SK-N-MC (cell line): ENCODE results near the gene GBP2.

Experiments
- EZH2 ChIP-seq: fragments of 200-600 bp; sonication (generic); IDR thresholded peaks from one replicate; pipeline ENCODE4 v1.6.1; 2017; ENCODE audit warnings: antibody characterized with exemption
- FOXP2 ChIP-seq: optimal IDR thresholded peaks from 2 replicates; pipeline ENCODE3; 2011; ENCODE audit warnings: mild to moderate bottlenecking, moderate library complexity; ENCODE audit not compliant: insufficient read depth; ENCODE audit errors: extremely low read length, control extremely low read depth
- POLR2AphosphoS5 ChIP-seq: IDR thresholded peaks from 2 replicates; pipeline ENCODE4 v1.6.1; 2012; ENCODE audit warnings: mild to moderate bottlenecking, low read depth, low read length, borderline replicate concordance

DNA sequence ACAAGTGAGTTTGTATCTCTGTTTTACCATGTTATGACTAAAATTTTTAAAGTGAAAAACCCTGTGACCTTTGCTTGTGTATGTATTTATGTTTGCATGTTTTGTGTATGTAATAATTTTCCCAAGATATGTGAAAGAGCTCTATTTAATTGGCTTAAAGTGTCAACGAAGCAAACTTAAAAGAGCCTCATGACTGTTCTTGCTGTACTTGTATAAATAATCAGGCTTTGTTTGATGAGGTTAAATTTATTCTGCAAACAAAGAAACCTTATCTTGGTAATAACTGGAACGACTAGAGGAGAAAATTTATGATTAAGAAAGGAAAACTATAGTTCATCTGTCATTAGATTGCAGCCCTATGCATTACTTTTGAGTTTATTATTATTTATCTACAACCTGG, 43.3 kb upstream of the GBP2 start:
- no peak for TF ChIP-seq POLR2AphosphoS5
- no peak for TF ChIP-seq EZH2
- no peak for TF ChIP-seq FOXP2
